Limb (tissue), 2 donors: ENCODE results near the gene CNN3.
"Not testable (repeated sequence)": the region's sequence is repeated elsewhere in the genome, so short reads cannot be mapped to it uniquely, and the experiment has no call there.

Experiments
- DNase-seq, 2 donors: peaks; one replicate each; pipeline ENCODE4 v3.0.0-alpha.2; 2016; ENCODE audit errors: extremely low spot score in 2 of 2

The CNN3 gene

GRCh38 chr1:94949681-94950661 lies 23.1 kb upstream of the CNN3 start:
- no peak for DNase-seq

GRCh38 chr1:94947437-94947836 lies 20.5 kb upstream of the CNN3 start:
- DNase-seq: no peak

- no peak for DNase-seq
These were observed 20.0 kb upstream of the CNN3 start for GRCh38 chr1:94946886-94947285.

GRCh38 chr1:94942171-94943128 lies 15.5 kb upstream of the CNN3 start:
- no peak for DNase-seq

- DNase-seq: not testable (repeated sequence)
These were observed 14.6 kb upstream of the CNN3 start for GRCh38 chr1:94941480-94941879.

GRCh38 chr1:94940738-94941137 lies 13.8 kb upstream of the CNN3 start:
- no peak for DNase-seq

GRCh38 chr1:94937820-94938219 lies 10.9 kb upstream of the CNN3 start:
- no peak for DNase-seq

- DNase-seq: no peak
These were observed 10.1 kb upstream of the CNN3 start for GRCh38 chr1:94936861-94937620.

GRCh38 chr1:94935476-94935875 lies 8.6 kb upstream of the CNN3 start:
- DNase-seq: no peak

- no peak for DNase-seq
These were observed 8.1 kb upstream of the CNN3 start for GRCh38 chr1:94935034-94935433.

GRCh38 chr1:94934551-94934950 lies 7.6 kb upstream of the CNN3 start:
- DNase-seq: no peak

- DNase-seq: no peak
These were observed 4.4 kb upstream of the CNN3 start for GRCh38 chr1:94931254-94931841.

- DNase-seq: no peak
These were observed 2.7 kb upstream of the CNN3 start for GRCh38 chr1:94929351-94930217.

GRCh38 chr1:94928293-94928939 lies 1.5 kb upstream of the CNN3 start:
- DNase-seq: no peak

- no peak for DNase-seq
These were observed 680 bp upstream of the CNN3 start for GRCh38 chr1:94927405-94928175.

- peak in 1 of 2 donors; percentile 83 for DNase-seq
These were observed 590 bp downstream of the CNN3 start for GRCh38 chr1:94926126-94926914.

GRCh38 chr1:94925561-94926125 lies 1.3 kb downstream of the CNN3 start:
- DNase-seq: peak; percentile 91 to 95
